DOHH2 (cell line): Measurements from ENCODE around the gene AQP9.

ENCODE experiments used
- CTCF ChIP-seq: fragments of 200-600 bp; sonication (generic); IDR thresholded peaks from one replicate; pipeline ENCODE4 v1.5.1; 2014; ENCODE audit warnings: antibody characterized with exemption, mild to moderate bottlenecking, low read depth, low read length; ENCODE audit not compliant: poor library complexity, severe bottlenecking
- EZH2phosphoT487 ChIP-seq: fragments of 200-600 bp; sonication (generic); IDR thresholded peaks from 2 replicates; pipeline ENCODE4 v1.6.1; 2017; ENCODE audit warnings: borderline replicate concordance, mild to moderate bottlenecking, antibody characterized with exemption, low read length, moderate library complexity, mixed read lengths

DNA sequence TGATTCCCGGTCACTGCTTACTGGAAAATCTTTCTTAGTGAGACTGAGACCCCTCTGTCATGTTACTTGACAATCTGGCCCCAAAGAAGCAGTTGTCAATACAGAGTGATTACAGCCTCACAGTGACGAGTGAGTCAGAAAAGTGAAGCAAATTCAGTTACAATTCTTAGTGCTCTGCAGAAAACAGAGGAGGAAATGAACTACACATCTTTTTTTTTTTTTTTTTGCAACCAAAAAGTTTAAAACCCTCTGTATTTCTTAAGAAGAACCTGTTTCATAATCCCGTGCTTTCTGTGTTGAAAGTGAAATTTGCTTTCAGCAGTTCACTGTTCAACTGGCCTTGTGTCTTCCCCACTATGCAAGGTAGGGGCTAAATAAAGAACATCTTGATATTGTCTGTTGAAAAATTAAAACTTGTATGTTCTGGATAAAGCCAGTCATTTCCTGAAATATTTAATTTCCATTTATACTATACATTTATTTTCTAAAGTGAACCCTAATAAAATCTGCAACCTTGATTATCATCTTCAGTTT is 1.9 kb downstream of the AQP9 start:
- no peak for TF ChIP-seq CTCF
- no peak for TF ChIP-seq EZH2phosphoT487
